ENCODE measurements around the gene INAVA. TPM values are rescaled to one million over a fixed set of nuclear protein-coding genes. Genes with fewer than 3 reads are reported as not detected.

Gene INAVA
- total and polyA plus RNA-seq, 2 of the 13 experiments (the other 11 are each of a cell fraction or from before 2014, with no cell fraction given): 6.0 to 13.5 TPM

DNA sequence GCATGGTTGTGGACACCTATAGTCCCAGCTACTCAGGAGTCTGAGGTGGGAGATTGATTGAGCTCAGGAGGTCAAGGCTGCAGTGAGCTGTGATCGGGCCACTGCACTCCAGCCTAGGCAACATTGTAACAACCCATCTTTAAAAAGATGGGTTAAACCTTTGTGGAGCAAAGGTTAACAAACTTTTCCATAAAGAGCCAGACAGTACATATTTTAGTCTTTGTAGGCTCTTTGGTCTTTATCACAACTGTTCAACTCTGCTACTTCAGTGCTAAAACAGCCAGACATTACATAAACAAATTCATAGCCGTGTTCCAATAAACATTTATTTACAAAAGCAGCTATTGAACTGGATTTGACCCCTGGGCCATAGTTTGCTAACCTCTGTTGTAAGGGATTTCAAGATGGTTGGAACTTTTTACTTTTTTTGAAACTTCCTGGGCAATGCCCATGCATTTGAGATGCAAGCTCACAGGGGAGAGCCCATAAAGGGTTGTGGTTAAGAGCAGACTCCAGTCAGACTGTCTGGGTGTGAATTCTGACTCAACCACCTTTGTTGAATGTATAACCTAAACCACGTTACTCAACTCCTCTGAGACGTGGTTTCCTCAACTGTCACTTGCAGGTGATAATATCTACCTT lies 10.8 kb downstream of the INAVA start (continued):
- TF ChIP-seq, protein P1, sequence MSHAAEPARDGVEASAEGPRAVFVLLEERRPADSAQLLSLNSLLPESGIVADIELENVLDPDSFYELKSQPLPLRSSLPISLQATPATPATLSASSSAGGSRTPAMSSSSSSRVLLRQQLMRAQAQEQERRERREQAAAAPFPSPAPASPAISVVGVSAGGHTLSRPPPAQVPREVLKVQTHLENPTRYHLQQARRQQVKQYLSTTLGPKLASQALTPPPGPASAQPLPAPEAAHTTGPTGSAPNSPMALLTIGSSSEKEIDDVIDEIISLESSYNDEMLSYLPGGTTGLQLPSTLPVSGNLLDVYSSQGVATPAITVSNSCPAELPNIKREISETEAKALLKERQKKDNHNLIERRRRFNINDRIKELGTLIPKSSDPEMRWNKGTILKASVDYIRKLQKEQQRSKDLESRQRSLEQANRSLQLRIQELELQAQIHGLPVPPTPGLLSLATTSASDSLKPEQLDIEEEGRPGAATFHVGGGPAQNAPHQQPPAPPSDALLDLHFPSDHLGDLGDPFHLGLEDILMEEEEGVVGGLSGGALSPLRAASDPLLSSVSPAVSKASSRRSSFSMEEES (CRISPR knock-in tag; IDR thresholded peaks at IDR 0.05): no peak
- TF ChIP-seq SNAI1 (CRISPR knock-in tag; IDR thresholded peaks at IDR 0.05; ENCODE audit: borderline replicate concordance) (no peak), SRF (IDR thresholded peaks at IDR 0.05; ENCODE audit: low read depth, low read length) (no peak), ADNP (CRISPR knock-in tag; IDR thresholded peaks at IDR 0.05) (no peak), ZNF180 (CRISPR knock-in tag; IDR thresholded peaks at IDR 0.05; ENCODE audit: borderline replicate concordance, low read depth) (no peak), MIXL1 (CRISPR knock-in tag; IDR thresholded peaks at IDR 0.05) (peak; percentile 57; the same call in 1 of the 2 replicates), ZNF234 (CRISPR knock-in tag; conservative IDR thresholded peaks at IDR 0.05) (no peak), ZEB1 (IDR thresholded peaks at IDR 0.05; ENCODE audit: insufficient replicate concordance, low read depth) (no peak), NBN (conservative IDR thresholded peaks at IDR 0.05) (no peak), ZHX1 (CRISPR knock-in tag; IDR thresholded peaks at IDR 0.05; ENCODE audit: low read depth) (no peak), HMGA1 (CRISPR knock-in tag; conservative IDR thresholded peaks at IDR 0.05) (no peak), ZNF572 (CRISPR knock-in tag; IDR thresholded peaks at IDR 0.05) (no peak), GATAD2A (CRISPR knock-in tag; IDR thresholded peaks at IDR 0.05) (no peak), NRL (CRISPR knock-in tag; IDR thresholded peaks at IDR 0.05; ENCODE audit: borderline replicate concordance) (no peak), SYNCRIP (IDR thresholded peaks at IDR 0.05; ENCODE audit: insufficient read depth, low read depth, low read length) (no peak), PATZ1 (CRISPR knock-in tag; IDR thresholded peaks at IDR 0.05) (no peak), ZBTB38 (CRISPR knock-in tag; IDR thresholded peaks at IDR 0.05) (no peak), CENPX (CRISPR knock-in tag; IDR thresholded peaks at IDR 0.05) (no peak)
- TF ChIP-seq, protein P2, sequence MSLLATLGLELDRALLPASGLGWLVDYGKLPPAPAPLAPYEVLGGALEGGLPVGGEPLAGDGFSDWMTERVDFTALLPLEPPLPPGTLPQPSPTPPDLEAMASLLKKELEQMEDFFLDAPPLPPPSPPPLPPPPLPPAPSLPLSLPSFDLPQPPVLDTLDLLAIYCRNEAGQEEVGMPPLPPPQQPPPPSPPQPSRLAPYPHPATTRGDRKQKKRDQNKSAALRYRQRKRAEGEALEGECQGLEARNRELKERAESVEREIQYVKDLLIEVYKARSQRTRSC (CRISPR knock-in tag; IDR thresholded peaks at IDR 0.05; ENCODE audit: low read depth): no peak
- TF ChIP-seq, protein P3, sequence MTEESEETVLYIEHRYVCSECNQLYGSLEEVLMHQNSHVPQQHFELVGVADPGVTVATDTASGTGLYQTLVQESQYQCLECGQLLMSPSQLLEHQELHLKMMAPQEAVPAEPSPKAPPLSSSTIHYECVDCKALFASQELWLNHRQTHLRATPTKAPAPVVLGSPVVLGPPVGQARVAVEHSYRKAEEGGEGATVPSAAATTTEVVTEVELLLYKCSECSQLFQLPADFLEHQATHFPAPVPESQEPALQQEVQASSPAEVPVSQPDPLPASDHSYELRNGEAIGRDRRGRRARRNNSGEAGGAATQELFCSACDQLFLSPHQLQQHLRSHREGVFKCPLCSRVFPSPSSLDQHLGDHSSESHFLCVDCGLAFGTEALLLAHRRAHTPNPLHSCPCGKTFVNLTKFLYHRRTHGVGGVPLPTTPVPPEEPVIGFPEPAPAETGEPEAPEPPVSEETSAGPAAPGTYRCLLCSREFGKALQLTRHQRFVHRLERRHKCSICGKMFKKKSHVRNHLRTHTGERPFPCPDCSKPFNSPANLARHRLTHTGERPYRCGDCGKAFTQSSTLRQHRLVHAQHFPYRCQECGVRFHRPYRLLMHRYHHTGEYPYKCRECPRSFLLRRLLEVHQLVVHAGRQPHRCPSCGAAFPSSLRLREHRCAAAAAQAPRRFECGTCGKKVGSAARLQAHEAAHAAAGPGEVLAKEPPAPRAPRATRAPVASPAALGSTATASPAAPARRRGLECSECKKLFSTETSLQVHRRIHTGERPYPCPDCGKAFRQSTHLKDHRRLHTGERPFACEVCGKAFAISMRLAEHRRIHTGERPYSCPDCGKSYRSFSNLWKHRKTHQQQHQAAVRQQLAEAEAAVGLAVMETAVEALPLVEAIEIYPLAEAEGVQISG (CRISPR knock-in tag; IDR thresholded peaks at IDR 0.05): no peak
- TF ChIP-seq, protein P4, sequence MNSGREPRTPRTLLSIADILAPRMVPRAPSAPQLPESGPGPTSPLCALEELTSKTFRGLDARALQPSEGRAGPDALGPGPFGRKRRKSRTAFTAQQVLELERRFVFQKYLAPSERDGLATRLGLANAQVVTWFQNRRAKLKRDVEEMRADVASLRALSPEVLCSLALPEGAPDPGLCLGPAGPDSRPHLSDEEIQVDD (CRISPR knock-in tag; IDR thresholded peaks at IDR 0.05; ENCODE audit: borderline replicate concordance): no peak
